Activated naive CD4-positive, alpha-beta T cell treated with anti-CD3 and anti-CD28 coated beads for 36 hours (primary cell): ENCODE measurements around the gene EFCAB8. TPM values are rescaled to one million over a fixed set of nuclear protein-coding genes. Genes with fewer than 3 reads are reported as not detected.
"Not testable (repeated sequence)": the region's sequence is repeated elsewhere in the genome, so short reads cannot be mapped to it uniquely, and the experiment has no call there.

ENCODE experiments used
- CTCF ChIA-PET: fragments of 350-600 bp; sonication (Branson Sonifier 250); formaldehyde crosslinking; loops from one replicate; lab custom pipeline; 2021; ENCODE audit warnings: antibody characterized with exemption; lab: Charles Lee
- DNase-seq: peaks from one replicate; pipeline ENCODE4 v3.0.0-alpha.2; 2020
- H3K27ac Mint-ChIP-seq: one replicate; pipeline ENCODE4 v1.8.0; 2021; ENCODE audit warnings: mild to moderate bottlenecking, mixed read lengths
- H3K27me3 Mint-ChIP-seq: one replicate; pipeline ENCODE4 v1.8.0; 2021; ENCODE audit warnings: low read depth, mixed read lengths
- H3K36me3 Mint-ChIP-seq: one replicate; pipeline ENCODE4 v1.8.0; 2021; ENCODE audit warnings: low read depth, mixed read lengths
- H3K4me1 Mint-ChIP-seq: one replicate; pipeline ENCODE4 v1.8.0; 2021; ENCODE audit warnings: low read depth, mixed read lengths
- H3K4me3 Mint-ChIP-seq: one replicate; pipeline ENCODE4 v1.8.0; 2021; ENCODE audit warnings: mild to moderate bottlenecking, moderate library complexity, mixed read lengths
- H3K9me3 Mint-ChIP-seq: one replicate; pipeline ENCODE4 v1.8.0; 2021; ENCODE audit warnings: mixed read lengths
- intact Hi-C: fragments of 100-400 bp; cut with micrococcal nuclease; formaldehyde crosslinking; loops from one replicate; pipeline ENCODE4 v1.15.1; 2023
- total RNA-seq, 2 experiments: library from RNA; stranded (reverse); gene quantifications; one replicate each; pipeline ENCODE4 v1.2.3, GENCODE V29; 2021

EFCAB8 gene
- total RNA-seq, 2 experiments from 2014 or later = 0.45 to 0.57 TPM

- DNase-seq = no peak
- Mint-ChIP-seq H3K27ac (no peak overlapping the region), H3K4me1 (peaks cover 79% of the 10 kb centered on the region), H3K27me3 (no peaks in the 10 kb centered on the region), H3K4me3 (no peak overlapping the region), H3K36me3 (peaks cover 7% of the 10 kb centered on the region), H3K9me3 (no peaks in the 10 kb centered on the region)
- intact Hi-C loops = loop anchor here (5.0 to 10.0 kb wide), 4 partner anchors 229 to 694 kb away; partner anchors contain the start of genes ACTL10, ASXL1, C20orf144 and COMMD7
- CTCF ChIA-PET = interaction anchor here (0.7 to 4.9 kb wide), 4 partner anchors 26 to 853 kb away, joined by 3 to 30 read pairs (median 3); no protein-coding TSS in a partner anchor
Observed at GRCh38 chr20:32970973-32971300, 112.2 kb downstream of the EFCAB8 start.

- intact Hi-C loops = loop anchor here (1.0 to 10.0 kb wide), 9 partner anchors 20 to 693 kb away; partner anchors contain the start of genes ACTL10, ASXL1, C20orf144 and COMMD7
- H3K36me3 Mint-ChIP-seq = peaks cover 13% of the 10 kb centered on the region
- H3K9me3 Mint-ChIP-seq = peaks cover 6% of the 10 kb centered on the region
- no peak overlapping the region for H3K27ac Mint-ChIP-seq
- DNase-seq = no peak
- H3K4me1 Mint-ChIP-seq = peaks cover 78% of the 10 kb centered on the region
- no peak overlapping the region for H3K4me3 Mint-ChIP-seq
- no peaks in the 10 kb centered on the region for H3K27me3 Mint-ChIP-seq
- CTCF ChIA-PET = interaction anchor here (0.7 to 4.9 kb wide), 5 partner anchors 22 to 473 kb away, joined by 3 to 30 read pairs (median 3); no protein-coding TSS in a partner anchor
Observed at GRCh38 chr20:32971703-32972161, 113.0 kb downstream of the EFCAB8 start.

GRCh38 chr20:32972181-32973076 is 113.7 kb downstream of the EFCAB8 start:
- intact Hi-C loops = loop anchor here (1.0 to 10.0 kb wide), 9 partner anchors 19 to 692 kb away; partner anchors contain the start of genes ACTL10, ASXL1, C20orf144 and COMMD7
- H3K4me3 Mint-ChIP-seq = no peak overlapping the region

GRCh38 chr20:32973077-32973717 is 114.5 kb downstream of the EFCAB8 start:
- intact Hi-C loops = loop anchor here (2.0 to 10.0 kb wide), 5 partner anchors 70 to 692 kb away; partner anchors contain the start of genes ACTL10, ASXL1, C20orf144 and COMMD7
- no peak overlapping the region for H3K4me3 Mint-ChIP-seq

More at GRCh38 chr20:32972181-32973076, 113.7 kb downstream of the EFCAB8 start:
- DNase-seq = peak; percentile 94
- CTCF ChIA-PET = interaction anchor here (0.7 to 4.9 kb wide), 5 partner anchors 21 to 473 kb away, joined by 3 to 30 read pairs (median 3); no protein-coding TSS in a partner anchor
- Mint-ChIP-seq H3K27me3 (no peaks in the 10 kb centered on the region), H3K36me3 (peaks cover 14% of the 10 kb centered on the region), H3K27ac (no peak overlapping the region), H3K9me3 (peaks cover 9% of the 10 kb centered on the region), H3K4me1 (peaks cover 74% of the 10 kb centered on the region)

GRCh38 chr20:32974204-32975064 is 115.7 kb downstream of the EFCAB8 start:
- peaks cover 14% of the 10 kb centered on the region for H3K36me3 Mint-ChIP-seq
- not testable (repeated sequence) for H3K27me3 Mint-ChIP-seq, H3K9me3 Mint-ChIP-seq, H3K4me3 Mint-ChIP-seq, DNase-seq, H3K27ac Mint-ChIP-seq
- CTCF ChIA-PET = interaction anchor here (0.8 to 4.9 kb wide), 5 partner anchors 8 to 73 kb away, joined by 3 to 30 read pairs (median 3); partner anchors contain the start of gene SUN5
- intact Hi-C loops = loop anchor here (5.0 to 10.0 kb wide), 4 partner anchors 232 to 690 kb away; partner anchors contain the start of genes ACTL10, ASXL1, C20orf144 and COMMD7
- peaks cover 60% of the 10 kb centered on the region for H3K4me1 Mint-ChIP-seq

More at GRCh38 chr20:32973077-32973717, 114.5 kb downstream of the EFCAB8 start:
- CTCF ChIA-PET = interaction anchor here (1.1 to 4.9 kb wide), 3 partner anchors 21 to 31 kb away, joined by 3 to 30 read pairs (median 3); partner anchors contain the start of gene SUN5
- Mint-ChIP-seq H3K9me3 (peaks cover 9% of the 10 kb centered on the region), H3K27me3 (no peaks in the 10 kb centered on the region), H3K27ac (no peak overlapping the region), H3K36me3 (peaks cover 14% of the 10 kb centered on the region), H3K4me1 (peaks cover 73% of the 10 kb centered on the region)
- no peak for DNase-seq

DNA sequence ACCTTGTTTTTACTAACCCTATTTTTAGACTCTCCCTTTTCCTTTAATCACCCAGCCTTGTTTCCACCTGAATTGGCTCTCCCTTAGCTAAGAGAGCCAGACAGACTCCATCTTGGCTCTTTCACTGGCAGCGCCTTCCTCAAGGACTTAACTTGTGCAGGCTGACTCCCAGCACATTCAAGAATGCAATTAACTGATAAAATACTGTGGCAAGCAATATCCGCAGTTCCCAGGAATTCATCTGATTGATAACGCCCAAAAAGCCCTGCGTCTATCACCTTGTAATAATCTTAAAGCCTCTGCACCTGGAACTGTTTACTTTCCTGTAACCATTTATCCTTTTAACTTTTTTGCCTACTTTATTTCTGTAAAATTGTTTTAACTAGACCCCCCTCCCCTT is 116.4 kb downstream of the EFCAB8 start:
- not testable (repeated sequence) for H3K9me3 Mint-ChIP-seq, H3K27me3 Mint-ChIP-seq, H3K4me3 Mint-ChIP-seq, DNase-seq, H3K27ac Mint-ChIP-seq
- peaks cover 14% of the 10 kb centered on the region for H3K36me3 Mint-ChIP-seq
- H3K4me1 Mint-ChIP-seq = peaks cover 53% of the 10 kb centered on the region
- intact Hi-C loops = loop anchor here (10.0 kb wide), 1 partner anchor 690 kb away; the partner anchor contains the start of genes ACTL10 and C20orf144
- CTCF ChIA-PET = interaction anchor here (1.6 kb wide), 1 partner anchor 73 kb away, joined by 3 read pairs; no protein-coding TSS in a partner anchor

- H3K36me3 Mint-ChIP-seq = peaks cover 14% of the 10 kb centered on the region
- H3K9me3 Mint-ChIP-seq = peaks cover 9% of the 10 kb centered on the region
- CTCF ChIA-PET = interaction anchor here (1.8 to 2.3 kb wide), 2 partner anchors 16 to 30 kb away, joined by 6 to 8 read pairs; no protein-coding TSS in a partner anchor
- intact Hi-C loops = loop anchor here (10.0 kb wide), 1 partner anchor 689 kb away; the partner anchor contains the start of genes ACTL10 and C20orf144
- H3K4me1 Mint-ChIP-seq = peaks cover 46% of the 10 kb centered on the region
- DNase-seq = peak; percentile 4
- H3K27ac Mint-ChIP-seq = peak overlapping the region; percentile 19
- H3K4me3 Mint-ChIP-seq = no peak overlapping the region
- no peaks in the 10 kb centered on the region for H3K27me3 Mint-ChIP-seq
Observed at GRCh38 chr20:32975698-32976674, 117.3 kb downstream of the EFCAB8 start.

DNA sequence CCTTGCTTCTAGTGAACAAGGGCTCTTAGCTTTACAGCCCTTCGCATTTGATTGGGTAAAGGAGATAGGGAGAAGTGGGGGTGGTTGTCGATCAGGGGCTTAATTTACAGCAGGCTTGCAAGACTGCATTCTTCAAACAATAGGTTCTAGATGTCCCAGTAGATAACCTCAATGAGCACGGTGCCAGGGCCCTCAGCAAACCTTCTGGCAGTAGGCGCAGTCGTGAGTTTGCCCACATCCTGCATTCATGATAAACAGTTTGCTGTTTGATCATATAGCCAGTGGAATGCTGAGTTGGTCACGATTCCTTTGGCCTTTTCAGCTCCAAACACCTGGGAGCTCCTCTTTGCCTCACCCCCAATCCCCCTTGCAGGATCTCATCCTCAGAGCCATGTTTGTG is 118.0 kb downstream of the EFCAB8 start:
- DNase-seq = peak; percentile 40
- peaks cover 14% of the 10 kb centered on the region for H3K36me3 Mint-ChIP-seq
- H3K27ac Mint-ChIP-seq = peak overlapping the region; percentile 41
- H3K27me3 Mint-ChIP-seq = no peaks in the 10 kb centered on the region
- H3K4me1 Mint-ChIP-seq = peaks cover 45% of the 10 kb centered on the region
- CTCF ChIA-PET = interaction anchor here (1.8 to 2.3 kb wide), 2 partner anchors 15 to 31 kb away, joined by 6 to 8 read pairs; no protein-coding TSS in a partner anchor
- intact Hi-C loops = loop anchor here (10.0 kb wide), 1 partner anchor 688 kb away; the partner anchor contains the start of genes ACTL10 and C20orf144
- H3K9me3 Mint-ChIP-seq = peaks cover 9% of the 10 kb centered on the region
- no peak overlapping the region for H3K4me3 Mint-ChIP-seq

- intact Hi-C loops = loop anchor here (10.0 kb wide), 1 partner anchor 687 kb away; the partner anchor contains the start of genes ACTL10 and C20orf144
- Mint-ChIP-seq H3K27ac (no peak overlapping the region), H3K9me3 (peaks cover 9% of the 10 kb centered on the region), H3K36me3 (peaks cover 14% of the 10 kb centered on the region), H3K4me1 (peaks cover 46% of the 10 kb centered on the region), H3K4me3 (no peak overlapping the region), H3K27me3 (no peaks in the 10 kb centered on the region)
- CTCF ChIA-PET = interaction anchor here (0.6 to 2.3 kb wide), 3 partner anchors 15 to 32 kb away, joined by 3 to 8 read pairs (median 6); no protein-coding TSS in a partner anchor
- peak; percentile 2 for DNase-seq
Observed at GRCh38 chr20:32977281-32978008, 118.7 kb downstream of the EFCAB8 start.
